H1 (cell line): Measurements from ENCODE around the gene PGLYRP1. TPM values are rescaled to one million over a fixed set of nuclear protein-coding genes. Genes with fewer than 3 reads are reported as not detected.

Experiments
- KDM1A ChIP-seq: fragments of 200-600, 300-600 bp; sonication (generic); IDR thresholded peaks from 2 replicates; pipeline ENCODE4 v1.7.1; 2016; ENCODE audit warnings: mild to moderate bottlenecking, low read length, borderline replicate concordance
- polyA plus RNA-seq, 7 experiments: library from polyadenylated mRNA; depleted of rRNA in 3 of 7; stranded (reverse) in 5 of 7; unstranded in 2 of 7; fragments of >200 nt in 5 of 7; fragments of 200-250 nt in 2 of 7; gene quantifications; 1 replicate in 5 of 7; 2 replicates in 1 of 7; 4 replicates in 1 of 7; pipeline versions ENCODE4 v1.2.1 to v1.2.3, GENCODE V29; 2011 to 2013; ENCODE audit warnings: missing spikeins in 2 of 7, mixed read lengths in 2 of 7
- total RNA-seq: library from RNA; stranded (reverse); fragmentation: NEBNext Ultra II Directional; extraction: Animal tissue kit (Norgen Biotek cat#: 25700); gene quantifications from 2 replicates; pipeline ENCODE4 v1.2.1, GENCODE V29; 2021

The PGLYRP1 gene
- total and polyA plus RNA-seq, 2 of the 8 experiments (the other 6 are each of a cell fraction or from before 2014, with no cell fraction given): not detected

GRCh38 chr19:46020819-46021125, 2.1 kb downstream of the PGLYRP1 start (continued):
- TF ChIP-seq KDM1A: no peak
